Loucy (cell line): ENCODE data around the gene TGFBRAP1.

ENCODE experiments used
- H2AFZ ChIP-seq: fragments of 200-600 bp; sonication (generic); 2 replicates; pipeline ENCODE4 v1.6.0; 2016; ENCODE audit warnings: antibody characterized with exemption, mild to moderate bottlenecking, low read length, moderate library complexity
- H3F3A ChIP-seq: fragments of 200-600 bp; 2 replicates; pipeline ENCODE4 v1.6.0; 2016; ENCODE audit warnings: antibody characterized with exemption, low read depth, mild to moderate bottlenecking
- H3K27me3 ChIP-seq: fragments of 200-600 bp; sonication (generic); 2 replicates; pipeline ENCODE4 v1.6.1; 2014; ENCODE audit warnings: low read length, mild to moderate bottlenecking; ENCODE audit not compliant: insufficient read depth, poor library complexity, severe bottlenecking
- H3K36me3 ChIP-seq: fragments of 200-600 bp; sonication (generic); 2 replicates; pipeline ENCODE4 v1.6.1; 2016; ENCODE audit warnings: low read length; ENCODE audit not compliant: insufficient read depth
- H3K4me1 ChIP-seq: fragments of 200-600 bp; sonication (generic); 2 replicates; pipeline ENCODE4 v1.5.1; 2014; ENCODE audit warnings: low read length, mild to moderate bottlenecking; ENCODE audit not compliant: insufficient read depth, poor library complexity, severe bottlenecking
- H3K4me2 ChIP-seq: fragments of 200-600 bp; sonication (generic); 2 replicates; pipeline ENCODE4 v1.6.0; 2014; ENCODE audit warnings: antibody characterized with exemption, low read length, low read depth, mild to moderate bottlenecking; ENCODE audit not compliant: poor library complexity, severe bottlenecking
- H3K4me3 ChIP-seq: fragments of 200-600 bp; sonication (generic); 2 replicates; pipeline ENCODE4 v1.5.1; 2014; ENCODE audit warnings: low read length, mild to moderate bottlenecking, mixed read lengths; ENCODE audit not compliant: poor library complexity, severe bottlenecking
- H3K79me2 ChIP-seq: fragments of 200-600 bp; sonication (generic); 2 replicates; pipeline ENCODE4 v1.6.1; 2014; ENCODE audit warnings: low read length; ENCODE audit not compliant: insufficient read depth
- H3K9ac ChIP-seq: fragments of 200-600 bp; sonication (generic); 2 replicates; pipeline ENCODE4 v1.6.0; 2014; ENCODE audit warnings: mild to moderate bottlenecking, low read depth, low read length, moderate library complexity; ENCODE audit not compliant: poor library complexity, severe bottlenecking
- H3K9me2 ChIP-seq: fragments of 200-600 bp; sonication (generic); replicated peaks from 2 replicates; pipeline ENCODE4 v1.6.1; 2016; ENCODE audit warnings: low read depth, low read length, mixed read lengths
- H3K9me3 ChIP-seq: fragments of 200-600 bp; sonication (generic); 2 replicates; pipeline ENCODE4 v1.6.1; 2014; ENCODE audit warnings: mild to moderate bottlenecking, antibody characterized with exemption, low read length, low read depth; ENCODE audit not compliant: insufficient read depth
- H4K20me1 ChIP-seq: fragments of 200-600 bp; sonication (generic); 2 replicates; pipeline ENCODE4 v1.6.0; 2014; ENCODE audit warnings: antibody characterized with exemption, low read length, mild to moderate bottlenecking; ENCODE audit not compliant: insufficient read depth, poor library complexity, severe bottlenecking
- CTCF ChIP-seq: fragments of 200-600 bp; sonication (generic); conservative IDR thresholded peaks from 2 replicates; pipeline ENCODE4 v1.5.1; 2014; ENCODE audit warnings: mild to moderate bottlenecking, antibody characterized with exemption, low read length
- EZH2phosphoT487 ChIP-seq: fragments of 200-600 bp; IDR thresholded peaks from 2 replicates; pipeline ENCODE4 v1.6.1; 2018; ENCODE audit warnings: antibody characterized with exemption, mild to moderate bottlenecking, moderate library complexity, borderline replicate concordance

Gene TGFBRAP1

GRCh38 chr2:105256431-105257047 lies 73.0 kb downstream of the TGFBRAP1 start:
- no peaks in the 10 kb centered on the region for H3K36me3 ChIP-seq

GRCh38 chr2:105255979-105256378 lies 73.6 kb downstream of the TGFBRAP1 start:
- Histone ChIP-seq H3K79me2 (no peaks in the 10 kb centered on the region), H3K9me3 (no peaks in the 10 kb centered on the region), H3K9me2 (no peaks in the 10 kb centered on the region), H3K27me3 (no peaks in the 10 kb centered on the region), H3K4me1 (no peaks in the 10 kb centered on the region), H3F3A (no peaks in the 10 kb centered on the region), H3K4me2 (no peak overlapping the region), H3K4me3 (no peak overlapping the region), H4K20me1 (no peaks in the 10 kb centered on the region), H3K9ac (no peak overlapping the region), H2AFZ (no peak overlapping the region), H3K36me3 (no peaks in the 10 kb centered on the region)
- TF ChIP-seq EZH2phosphoT487 (no peak), CTCF (no peak)

More at GRCh38 chr2:105256431-105257047, 73.0 kb downstream of the TGFBRAP1 start:
- Histone ChIP-seq H3K9ac (no peak overlapping the region), H3K79me2 (no peaks in the 10 kb centered on the region), H3K27me3 (no peaks in the 10 kb centered on the region), H3K4me3 (no peak overlapping the region), H4K20me1 (no peaks in the 10 kb centered on the region), H3K4me2 (no peak overlapping the region), H3K9me3 (no peaks in the 10 kb centered on the region), H3F3A (no peaks in the 10 kb centered on the region), H2AFZ (no peak overlapping the region), H3K9me2 (no peaks in the 10 kb centered on the region), H3K4me1 (no peaks in the 10 kb centered on the region)
- TF ChIP-seq EZH2phosphoT487 (no peak), CTCF (no peak)

DNA sequence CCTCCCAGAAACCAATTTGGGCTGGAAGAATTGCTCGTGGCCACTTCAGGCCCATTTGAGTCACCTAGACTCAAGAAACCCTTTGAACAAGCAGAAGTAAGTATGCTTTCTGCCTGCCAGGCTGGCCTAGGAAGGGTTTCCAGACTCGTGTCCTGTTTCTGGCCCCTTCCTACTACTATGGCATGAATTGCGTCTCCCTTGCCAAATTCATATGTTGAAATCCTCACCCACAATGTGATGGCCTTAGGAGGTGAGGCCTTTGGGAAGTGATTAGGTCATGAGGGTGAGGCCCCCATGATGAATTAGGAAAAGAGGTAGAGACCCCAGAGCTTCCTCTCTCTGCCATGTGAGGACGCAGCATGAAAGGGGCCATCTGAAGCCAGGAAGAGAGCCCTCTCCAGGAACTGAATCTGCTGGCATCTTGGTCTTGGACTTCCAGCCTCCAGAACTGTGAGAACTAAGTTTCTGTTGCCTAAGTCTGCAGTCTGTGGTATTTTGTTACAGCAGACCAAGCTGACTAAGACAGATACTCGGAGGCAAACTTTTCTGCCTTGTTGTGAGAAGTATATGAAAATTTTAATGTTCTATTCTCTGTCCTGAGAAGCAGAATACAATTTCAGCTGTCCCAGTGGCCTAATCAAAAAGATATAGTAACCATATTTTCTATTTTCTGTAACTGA lies 74.9 kb downstream of the TGFBRAP1 start:
- H3K79me2 ChIP-seq = no peaks in the 10 kb centered on the region
- H3K36me3 ChIP-seq = no peaks in the 10 kb centered on the region
- H3K9me3 ChIP-seq = no peaks in the 10 kb centered on the region
- H4K20me1 ChIP-seq = no peaks in the 10 kb centered on the region
- no peaks in the 10 kb centered on the region for H3K4me1 ChIP-seq
- no peaks in the 10 kb centered on the region for H3K27me3 ChIP-seq
- no peaks in the 10 kb centered on the region for H3F3A ChIP-seq
- no peak for TF ChIP-seq EZH2phosphoT487
- TF ChIP-seq CTCF = no peak
- H3K4me3 ChIP-seq = no peak overlapping the region
- H2AFZ ChIP-seq = no peak overlapping the region
- H3K9me2 ChIP-seq = no peaks in the 10 kb centered on the region
- H3K4me2 ChIP-seq = no peak overlapping the region
- no peak overlapping the region for H3K9ac ChIP-seq
